A172 (cell line): ENCODE results near the gene APBA3. TPM values are rescaled to one million over a fixed set of nuclear protein-coding genes. Genes with fewer than 3 reads are reported as not detected.

Source experiments
- DNase-seq: peaks from one replicate; pipeline ENCODE4 v3.0.0-alpha.2; 2015; ENCODE audit warnings: low spot score
- total RNA-seq: library from RNA; depleted of rRNA; stranded (reverse); fragments of >200 nt; shearing (Covaris generic); gene quantifications from 2 replicates; pipeline ENCODE4 v1.2.3, GENCODE V29; 2014; rRNA removed

Gene APBA3
- total RNA-seq, 1 experiment from 2014 or later, result 28.7 TPM

GRCh38 chr19:3720349-3720917, 41.1 kb downstream of the APBA3 start:
- DNase-seq, result no peak

DNA sequence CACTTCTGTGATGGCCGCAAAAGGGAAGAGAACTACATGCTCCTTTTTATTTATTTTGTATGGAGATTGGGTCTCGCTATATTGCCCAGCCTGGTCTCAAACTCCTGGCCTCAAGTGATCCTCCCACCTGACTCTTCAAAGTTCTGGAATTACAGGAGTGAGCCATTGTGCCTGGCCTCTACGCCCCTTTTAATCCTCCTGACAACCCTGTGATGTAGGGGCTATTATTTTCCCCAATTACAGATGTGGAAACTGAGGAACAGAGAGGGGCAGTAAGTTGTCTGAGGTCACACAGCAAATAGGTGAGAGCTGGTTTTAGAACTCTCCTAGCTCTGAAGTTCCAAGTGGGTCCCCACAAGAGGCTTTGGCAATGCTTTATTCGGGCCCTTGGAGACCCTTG, 41.6 kb downstream of the APBA3 start:
- DNase-seq, result no peak

DNA sequence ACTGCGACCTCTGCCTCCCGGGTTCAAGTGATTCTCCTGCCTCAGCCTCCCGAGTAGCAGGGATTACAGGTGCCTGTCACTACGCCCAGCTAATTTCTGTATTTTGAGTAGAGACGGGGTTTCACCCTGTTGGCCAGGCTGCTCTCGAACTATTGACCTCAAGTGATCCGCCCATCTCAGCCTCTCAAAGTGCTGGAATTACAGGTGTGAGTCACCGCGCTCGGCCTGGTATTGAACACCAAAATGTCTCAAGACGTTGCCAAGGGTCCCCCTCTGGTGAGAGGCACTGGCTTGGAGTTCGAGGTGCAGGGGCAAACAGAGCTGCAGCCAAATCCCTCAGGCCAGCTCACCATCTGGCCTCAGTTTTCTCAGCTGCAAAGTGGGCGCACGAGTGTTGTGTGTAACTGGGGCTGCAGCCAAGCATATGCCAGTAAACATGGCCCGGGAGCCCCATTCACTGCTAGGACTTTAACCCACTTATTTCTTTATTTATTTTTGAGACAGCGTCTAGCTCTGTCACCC, 45.3 kb downstream of the APBA3 start:
- DNase-seq, result no peak

- DNase-seq, result no peak
Measured at GRCh38 chr19:3712663-3713611, 48.6 kb downstream of the APBA3 start.

GRCh38 chr19:3710265-3710812, 51.2 kb downstream of the APBA3 start:
- DNase-seq, result no peak

- DNase-seq, result peak; percentile 51
Measured at GRCh38 chr19:3708207-3708931, 53.1 kb downstream of the APBA3 start, which contains the start of gene TJP3. TJP3 (plus strand) TSS chr19:3708384; CDS start chr19:3728433, 20,049 bp downstream.

DNA sequence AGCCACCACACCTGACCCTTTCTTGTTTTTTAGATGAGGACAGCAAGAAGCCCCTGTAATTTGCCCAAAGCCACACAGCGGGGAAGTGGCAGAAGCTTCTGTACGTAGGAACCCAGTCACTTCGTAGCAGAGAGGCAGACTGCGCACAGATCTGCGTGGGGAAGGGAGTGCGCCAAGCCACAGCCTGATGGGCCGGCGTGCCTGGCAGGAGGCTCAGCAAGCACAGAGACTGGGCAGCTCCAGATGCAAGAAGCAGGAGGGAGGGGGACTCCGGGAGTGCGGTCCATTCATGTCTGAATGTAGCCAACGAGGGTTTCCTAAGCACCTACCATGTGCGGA, 53.7 kb downstream of the APBA3 start:
- DNase-seq, result no peak

GRCh38 chr19:3701200-3701599, 60.3 kb downstream of the APBA3 start:
- DNase-seq, result no peak

Other genes starting within 250 kb of the APBA3 start
- gene TEKTIP1, start 222.5 kb downstream of the APBA3 start, total RNA-seq, result not detected in 2 replicates
- 152 and 169 TPM in 2 replicates for gene MFSD12, start 204.1 kb downstream of the APBA3 start, total RNA-seq
- 224 and 260 TPM in 2 replicates for gene HMG20B, start 188.7 kb downstream of the APBA3 start, total RNA-seq
- gene GIPC3, start 176.2 kb downstream of the APBA3 start, total RNA-seq, result 0.07 TPM in 1 of 2 replicates, not detected in the other
- 3.4 and 7.4 TPM in 2 replicates for gene TBXA2R, start 154.8 kb downstream of the APBA3 start, total RNA-seq
- 23.0 and 34.6 TPM in 2 replicates for gene CACTIN, start 134.9 kb downstream of the APBA3 start, total RNA-seq
- gene PIP5K1C, start 61.2 kb downstream of the APBA3 start, total RNA-seq, result 18.8 and 21.4 TPM in 2 replicates
- 0.93 and 0.98 TPM in 2 replicates for gene TJP3, start 53.3 kb downstream of the APBA3 start, total RNA-seq
- 74.4 and 95.3 TPM in 2 replicates for gene MRPL54, start 990 bp upstream of the APBA3 start, total RNA-seq
- not detected in 2 replicates for gene RAX2, start 10.5 kb upstream of the APBA3 start, total RNA-seq
- 0.05 and 0.78 TPM in 2 replicates for gene MATK, start 24.7 kb upstream of the APBA3 start, total RNA-seq
- not detected in 2 replicates for gene ZFR2, start 107.3 kb upstream of the APBA3 start, total RNA-seq
- not detected in 2 replicates for gene ATCAY, start 119.0 kb upstream of the APBA3 start, total RNA-seq
- gene NMRK2, start 171.4 kb upstream of the APBA3 start, total RNA-seq, result not detected in 2 replicates
- 65.9 and 140 TPM in 2 replicates for gene DAPK3, start 209.4 kb upstream of the APBA3 start, total RNA-seq
- gene EEF2, start 223.8 kb upstream of the APBA3 start, total RNA-seq, result 1,286 and 1,342 TPM in 2 replicates
- 28.7 and 33.9 TPM in 2 replicates for gene PIAS4, start 246.0 kb upstream of the APBA3 start, total RNA-seq